Measurements from ENCODE around the gene NHS.

GRCh38 chrX:17554914-17555313 is 179.9 kb downstream of the NHS start:
- no peak for TF ChIP-seq CTCF (IDR thresholded peaks at IDR 0.05; ENCODE audit: borderline replicate concordance, extremely low read depth, low read length, poor library complexity, severe bottlenecking)
- no peak for TF ChIP-seq EZH2 (IDR thresholded peaks at IDR 0.05; ENCODE audit: borderline replicate concordance, low read depth, low read length, severe bottlenecking)
